IMR-90 (cell line): ENCODE data around the gene TSHZ3.

ENCODE experiments used
- CEBPB ChIP-seq: IDR thresholded peaks from 2 replicates; pipeline ENCODE4 v1.6.1; 2012; ENCODE audit warnings: low read depth, low read length, improper control_type of control experiment
- CTCF ChIP-seq: conservative IDR thresholded peaks from 2 replicates; pipeline ENCODE4 v1.5.1; 2012; ENCODE audit warnings: mild to moderate bottlenecking, low read depth, low read length, improper control_type of control experiment
- FOS ChIP-seq: fragments of 150-350 bp; IDR thresholded peaks from 2 replicates; pipeline ENCODE4 v1.6.1; 2016; ENCODE audit warnings: low read depth, low read length
- MAZ ChIP-seq: IDR thresholded peaks from 2 replicates; pipeline ENCODE4 v1.6.1; 2012; ENCODE audit warnings: low read depth, mild to moderate bottlenecking, low read length, improper control_type of control experiment, moderate library complexity, borderline replicate concordance
- NFE2L2 ChIP-seq: fragments of 150-350 bp; IDR thresholded peaks from 2 replicates; pipeline ENCODE4 v1.6.1; 2016; ENCODE audit warnings: low read depth, mild to moderate bottlenecking, low read length
- POLR2A ChIP-seq: IDR thresholded peaks from 2 replicates; pipeline ENCODE4 v1.6.1; 2012; ENCODE audit warnings: mild to moderate bottlenecking, low read depth, low read length
- RAD21 ChIP-seq: IDR thresholded peaks from 2 replicates; pipeline ENCODE4 v1.6.1; 2012; ENCODE audit warnings: low read length, improper control_type of control experiment
- RCOR1 ChIP-seq: IDR thresholded peaks from 2 replicates; pipeline ENCODE4 v1.6.1; 2012; ENCODE audit warnings: mild to moderate bottlenecking, low read length, improper control_type of control experiment; ENCODE audit not compliant: insufficient replicate concordance
- RFX5 ChIP-seq: IDR thresholded peaks from 2 replicates; pipeline ENCODE4 v1.8.0; 2012; ENCODE audit warnings: low read depth, mild to moderate bottlenecking, low read length, moderate library complexity
- SMC3 ChIP-seq: fragments of 150-350 bp; IDR thresholded peaks from 2 replicates; pipeline ENCODE4 v1.6.1; 2016; ENCODE audit warnings: low read depth, mild to moderate bottlenecking, antibody characterized with exemption, low read length, moderate library complexity
- TF ChIP-seq, protein P1 (sequence below): fragments of 150-350 bp; IDR thresholded peaks from 2 replicates; pipeline ENCODE4 v1.6.1; 2017; ENCODE audit warnings: mild to moderate bottlenecking, antibody characterized with exemption, low read length, low read depth
- TF ChIP-seq, protein P2 (sequence below): fragments of 150-350 bp; IDR thresholded peaks from 2 replicates; pipeline ENCODE4 v1.6.1; 2016; ENCODE audit warnings: low read depth, mild to moderate bottlenecking, low read length, moderate library complexity, borderline replicate concordance

DNA sequence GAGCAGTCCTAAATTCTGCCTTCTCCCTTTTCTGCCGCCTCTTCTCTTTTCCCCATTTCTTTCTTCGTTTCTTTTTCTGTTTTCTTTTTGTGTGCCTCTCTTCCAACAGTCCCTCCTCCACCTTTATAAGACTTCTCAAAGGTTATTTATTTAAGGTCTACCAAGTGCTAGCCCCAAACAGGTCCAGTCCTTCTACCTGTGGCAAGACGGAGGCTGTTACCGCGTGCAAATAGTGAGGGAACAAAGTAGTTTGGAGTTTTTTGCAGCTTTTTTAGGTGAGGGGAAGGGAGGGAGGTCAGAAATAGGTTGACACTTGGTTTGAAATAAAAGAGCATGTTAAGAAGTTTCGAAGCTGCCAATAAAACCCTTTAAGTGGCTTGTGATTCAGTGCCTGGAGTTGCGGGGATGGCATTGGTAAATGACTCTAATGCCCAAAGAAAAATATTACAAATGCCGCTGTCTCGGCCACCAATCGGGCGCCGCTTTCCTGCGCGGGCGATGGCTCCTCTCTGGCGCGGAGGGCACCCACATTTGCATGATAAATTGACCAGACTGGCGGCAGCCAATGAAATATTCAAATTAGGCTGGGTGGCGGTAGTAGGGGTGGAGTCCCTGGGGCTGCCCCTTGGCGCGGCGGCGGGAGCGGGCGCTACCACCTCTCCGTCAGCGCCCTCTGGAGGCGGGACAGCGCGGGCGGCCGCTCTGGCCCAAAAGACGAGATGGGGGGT lies 7.5 kb upstream of the TSHZ3 start:
- no peak for TF ChIP-seq CTCF
- TF ChIP-seq RFX5, result no peak
- no peak for TF ChIP-seq POLR2A
- TF ChIP-seq CEBPB, result no peak
- TF ChIP-seq, protein P1, sequence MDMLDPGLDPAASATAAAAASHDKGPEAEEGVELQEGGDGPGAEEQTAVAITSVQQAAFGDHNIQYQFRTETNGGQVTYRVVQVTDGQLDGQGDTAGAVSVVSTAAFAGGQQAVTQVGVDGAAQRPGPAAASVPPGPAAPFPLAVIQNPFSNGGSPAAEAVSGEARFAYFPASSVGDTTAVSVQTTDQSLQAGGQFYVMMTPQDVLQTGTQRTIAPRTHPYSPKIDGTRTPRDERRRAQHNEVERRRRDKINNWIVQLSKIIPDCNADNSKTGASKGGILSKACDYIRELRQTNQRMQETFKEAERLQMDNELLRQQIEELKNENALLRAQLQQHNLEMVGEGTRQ, result no peak
- TF ChIP-seq, protein P2, sequence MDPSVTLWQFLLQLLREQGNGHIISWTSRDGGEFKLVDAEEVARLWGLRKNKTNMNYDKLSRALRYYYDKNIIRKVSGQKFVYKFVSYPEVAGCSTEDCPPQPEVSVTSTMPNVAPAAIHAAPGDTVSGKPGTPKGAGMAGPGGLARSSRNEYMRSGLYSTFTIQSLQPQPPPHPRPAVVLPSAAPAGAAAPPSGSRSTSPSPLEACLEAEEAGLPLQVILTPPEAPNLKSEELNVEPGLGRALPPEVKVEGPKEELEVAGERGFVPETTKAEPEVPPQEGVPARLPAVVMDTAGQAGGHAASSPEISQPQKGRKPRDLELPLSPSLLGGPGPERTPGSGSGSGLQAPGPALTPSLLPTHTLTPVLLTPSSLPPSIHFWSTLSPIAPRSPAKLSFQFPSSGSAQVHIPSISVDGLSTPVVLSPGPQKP, result no peak
- TF ChIP-seq MAZ, result no peak
- TF ChIP-seq RAD21, result no peak
- no peak for TF ChIP-seq RCOR1
- TF ChIP-seq NFE2L2, result no peak
- no peak for TF ChIP-seq FOS
- no peak for TF ChIP-seq SMC3
